ENCODE data around the gene RNF144A.

Gene RNF144A

GRCh38 chr2:6908291-6908690 is 8.9 kb upstream of the RNF144A start:
- DNase-seq (ENCODE audit: low spot score): no peak

- no peak for DNase-seq (ENCODE audit: low spot score)
Observed at GRCh38 chr2:6909431-6910385, 7.5 kb upstream of the RNF144A start.

GRCh38 chr2:6911721-6912120 is 5.5 kb upstream of the RNF144A start:
- DNase-seq (ENCODE audit: low spot score): no peak

- no peak for DNase-seq (ENCODE audit: low spot score)
Observed at GRCh38 chr2:6913415-6914157, 3.6 kb upstream of the RNF144A start.

GRCh38 chr2:6914828-6915227 is 2.4 kb upstream of the RNF144A start:
- DNase-seq (ENCODE audit: low spot score): peak; percentile 83

GRCh38 chr2:6915399-6915798 is 1.8 kb upstream of the RNF144A start:
- no peak for DNase-seq (ENCODE audit: low spot score)

GRCh38 chr2:6916224-6916623 is 988 bp upstream of the RNF144A start:
- DNase-seq (ENCODE audit: low spot score): no peak

- no peak for DNase-seq (ENCODE audit: low spot score)
Observed at GRCh38 chr2:6916736-6917070, 509 bp upstream of the RNF144A start.

- DNase-seq (ENCODE audit: low spot score): peak; percentile 18
Observed at GRCh38 chr2:6917761-6918421, 679 bp downstream of the RNF144A start.

- no peak for DNase-seq (ENCODE audit: low spot score)
Observed at GRCh38 chr2:6919901-6920742, 2.9 kb downstream of the RNF144A start.

GRCh38 chr2:6920743-6921064 is 3.5 kb downstream of the RNF144A start:
- DNase-seq (ENCODE audit: low spot score): no peak

- DNase-seq (ENCODE audit: low spot score): no peak
Observed at GRCh38 chr2:6921321-6921922, 4.2 kb downstream of the RNF144A start.

GRCh38 chr2:6922201-6922656 is 5.0 kb downstream of the RNF144A start:
- no peak for DNase-seq (ENCODE audit: low spot score)

- DNase-seq (ENCODE audit: low spot score): no peak
Observed at GRCh38 chr2:6923319-6923718, 6.1 kb downstream of the RNF144A start.

GRCh38 chr2:6924101-6924923 is 7.1 kb downstream of the RNF144A start:
- DNase-seq (ENCODE audit: low spot score): no peak

GRCh38 chr2:6924924-6925409 is 7.8 kb downstream of the RNF144A start:
- no peak for DNase-seq (ENCODE audit: low spot score)

- DNase-seq (ENCODE audit: low spot score): no peak
Observed at GRCh38 chr2:6926071-6926732, 9.0 kb downstream of the RNF144A start.

GRCh38 chr2:6927186-6927585 is 10.0 kb downstream of the RNF144A start:
- DNase-seq (ENCODE audit: low spot score): no peak

- no peak for DNase-seq (ENCODE audit: low spot score)
Observed at GRCh38 chr2:6927753-6928152, 10.5 kb downstream of the RNF144A start.

- DNase-seq (ENCODE audit: low spot score): no peak
Observed at GRCh38 chr2:6928452-6928851, 11.2 kb downstream of the RNF144A start.

All from kidney capillary endothelial cell (primary cell).